GM18505 (cell line): Measurements from ENCODE around the gene GGT7.
"Not testable (repeated sequence)": the region's sequence is repeated elsewhere in the genome, so short reads cannot be mapped to it uniquely, and the experiment has no call there.

Experiments
- ATAC-seq: cut with Tn5 transposase; IDR thresholded peaks from one replicate; pipeline ENCODE4 v1.9.1; 2021; ENCODE audit not compliant: unreplicated experiment
- POLR2A ChIP-seq: IDR thresholded peaks from 4 replicates; pipeline ENCODE4 v1.6.1; 2011; ENCODE audit warnings: borderline replicate concordance; ENCODE audit not compliant: insufficient read depth, insufficient read length; ENCODE audit errors: extremely low read depth

GGT7 gene

GRCh38 chr20:34808583-34808982, 64.1 kb downstream of the GGT7 start:
- no peak for TF ChIP-seq POLR2A
- ATAC-seq = no peak

GRCh38 chr20:34807944-34808465, 64.7 kb downstream of the GGT7 start:
- not testable (repeated sequence) for ATAC-seq

- TF ChIP-seq POLR2A = no peak
- no peak for ATAC-seq
These were observed 66.4 kb downstream of the GGT7 start for GRCh38 chr20:34806255-34806654.

GRCh38 chr20:34798871-34799270, 73.8 kb downstream of the GGT7 start:
- no peak for ATAC-seq
- no peak for TF ChIP-seq POLR2A

- ATAC-seq = no peak
- TF ChIP-seq POLR2A = no peak
These were observed 74.3 kb downstream of the GGT7 start for GRCh38 chr20:34798328-34798727.

GRCh38 chr20:34797012-34797995, 75.4 kb downstream of the GGT7 start:
- ATAC-seq = no peak
- no peak for TF ChIP-seq POLR2A
